Activated T-helper 1 cell treated with Interleukin-2 at 50 U/mL for 16 hours (primary cell): ENCODE results near the gene EDIL3.
"Not testable (repeated sequence)": the region's sequence is repeated elsewhere in the genome, so short reads cannot be mapped to it uniquely, and the experiment has no call there.

Experiments used
- DNase-seq: peaks from one replicate; pipeline ENCODE4 v3.0.0-alpha.2; 2020; ENCODE audit warnings: low read depth

The EDIL3 gene

GRCh38 chr5:84378420-84378819 lies 6.3 kb downstream of the EDIL3 start:
- no peak for DNase-seq

- no peak for DNase-seq
These were observed 8.3 kb downstream of the EDIL3 start for GRCh38 chr5:84376346-84376745.

GRCh38 chr5:84374568-84374967 lies 10.1 kb downstream of the EDIL3 start:
- DNase-seq = no peak

- DNase-seq = no peak
These were observed 11.2 kb downstream of the EDIL3 start for GRCh38 chr5:84373506-84373905.

- no peak for DNase-seq
These were observed 12.5 kb downstream of the EDIL3 start for GRCh38 chr5:84372066-84372695.

- DNase-seq = no peak
These were observed 14.5 kb downstream of the EDIL3 start for GRCh38 chr5:84370176-84370575.

GRCh38 chr5:84364043-84364442 lies 20.6 kb downstream of the EDIL3 start:
- no peak for DNase-seq

- DNase-seq = no peak
These were observed 22.5 kb downstream of the EDIL3 start for GRCh38 chr5:84362061-84362720.

GRCh38 chr5:84361572-84361971 lies 23.1 kb downstream of the EDIL3 start:
- no peak for DNase-seq

GRCh38 chr5:84360056-84360455 lies 24.6 kb downstream of the EDIL3 start:
- DNase-seq = no peak

GRCh38 chr5:84354101-84354500 lies 30.6 kb downstream of the EDIL3 start:
- DNase-seq = no peak

- no peak for DNase-seq
These were observed 39.9 kb downstream of the EDIL3 start for GRCh38 chr5:84344788-84345187.

GRCh38 chr5:84343171-84343570 lies 41.5 kb downstream of the EDIL3 start:
- no peak for DNase-seq

- no peak for DNase-seq
These were observed 52.6 kb downstream of the EDIL3 start for GRCh38 chr5:84332106-84332505.

GRCh38 chr5:84327591-84327990 lies 57.1 kb downstream of the EDIL3 start:
- DNase-seq = no peak

- DNase-seq = no peak
These were observed 62.0 kb downstream of the EDIL3 start for GRCh38 chr5:84322646-84323045.

GRCh38 chr5:84317826-84318225 lies 66.9 kb downstream of the EDIL3 start:
- not testable (repeated sequence) for DNase-seq

GRCh38 chr5:84312280-84312679 lies 72.4 kb downstream of the EDIL3 start:
- DNase-seq = not testable (repeated sequence)

- not testable (repeated sequence) for DNase-seq
These were observed 74.8 kb downstream of the EDIL3 start for GRCh38 chr5:84309850-84310249.

- no peak for DNase-seq
These were observed 78.1 kb downstream of the EDIL3 start for GRCh38 chr5:84306601-84307000.

GRCh38 chr5:84304599-84304998 lies 80.1 kb downstream of the EDIL3 start:
- DNase-seq = no peak

- no peak for DNase-seq
These were observed 81.4 kb downstream of the EDIL3 start for GRCh38 chr5:84303315-84303714.

- DNase-seq = no peak
These were observed 83.1 kb downstream of the EDIL3 start for GRCh38 chr5:84301535-84301934.

- DNase-seq = no peak
These were observed 84.7 kb downstream of the EDIL3 start for GRCh38 chr5:84299959-84300358.
